ENCODE data around the gene CAVIN1. TPM values are rescaled to one million over a fixed set of nuclear protein-coding genes. Genes with fewer than 3 reads are reported as not detected.

The CAVIN1 gene
- polyA plus RNA-seq, 3 donors, result 0.01 TPM; not detected in 2

DNA sequence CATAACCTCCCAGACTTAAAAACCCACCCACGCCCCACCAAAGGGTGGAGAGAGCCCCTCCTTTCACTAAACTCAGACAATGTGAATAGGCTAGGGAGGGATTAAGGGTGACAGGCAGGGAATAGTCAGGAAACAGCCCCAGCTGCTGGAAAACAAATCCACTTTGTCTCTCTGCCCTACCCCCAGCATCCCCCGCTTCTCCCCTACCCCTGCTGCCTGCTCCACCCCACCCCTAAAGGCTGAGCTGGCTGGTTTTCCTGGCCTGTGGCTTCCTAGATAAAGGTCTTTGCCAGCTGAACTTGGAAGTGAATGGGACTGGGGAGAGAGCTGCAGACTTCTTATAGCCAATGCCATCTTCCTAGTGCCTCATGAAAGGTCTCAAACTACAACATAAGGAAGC lies 15.0 kb downstream of the CAVIN1 start:
- peaks cover 0 to 4% of the 10 kb centered on the region in 2 donors for H3K27me3 ChIP-seq (ENCODE audit: control insufficient read depth in 2 of 2, insufficient read depth in 2 of 2, low read length in 2 of 2)
- H3K36me3 Mint-ChIP-seq, result no peaks in the 10 kb centered on the region
- H2AFZ ChIP-seq (ENCODE audit: insufficient read depth, low read depth, low read length, poor library complexity, severe bottlenecking), result no peak overlapping the region
- no peaks in the 10 kb centered on the region for H4K20me1 ChIP-seq (ENCODE audit: insufficient read depth, low read length)
- H3K27ac ChIP-seq (ENCODE audit: low read depth in 1 of 2, low read length in 2 of 2), result no peak overlapping the region
- H3K27ac Mint-ChIP-seq, result no peak overlapping the region
- H3K4me1 ChIP-seq (ENCODE audit: control insufficient read depth in 1 of 2, insufficient read depth in 2 of 2, low read length in 2 of 2), result peaks cover 14 to 17% of the 10 kb centered on the region in 2 donors
- H3K27me3 Mint-ChIP-seq (ENCODE audit: low read depth in 3 of 3), result peaks cover 7 to 15% (median 14%) of the 10 kb centered on the region in 3 donors
- H3K9me3 ChIP-seq (replicated peaks in 1 of 2; ENCODE audit: control insufficient read depth in 1 of 2, insufficient read depth in 1 of 2, low read length in 2 of 2), result no peaks in the 10 kb centered on the region
- no CpG with 5 or more reads among the region's 2 CpGs for WGBS (ENCODE audit: insufficient coverage)
- peaks cover 0 to 2% (median 0%) of the 10 kb centered on the region in 7 donors for H3K9me3 Mint-ChIP-seq
- peaks cover 16% of the 10 kb centered on the region for H3K4me1 Mint-ChIP-seq
- no peak overlapping the region for H3K4me3 Mint-ChIP-seq
- no peak overlapping the region for H3K4me3 ChIP-seq (replicated peaks in 1 of 3; ENCODE audit: low read depth in 2 of 3, low read length in 3 of 3)
- no peak overlapping the region for H3K9ac ChIP-seq (ENCODE audit: insufficient read depth, low read length, poor library complexity, severe bottlenecking)
- H3K79me2 ChIP-seq (ENCODE audit: insufficient read depth, low read length), result no peaks in the 10 kb centered on the region
- H3K36me3 ChIP-seq (replicated peaks in 1 of 2; ENCODE audit: control insufficient read depth in 1 of 2, insufficient read depth in 2 of 2, low read length in 2 of 2), result no peaks in the 10 kb centered on the region
- intact Hi-C loops (cut with micrococcal nuclease), result no loop called here
- no peak overlapping the region for H3K4me2 ChIP-seq (replicated peaks; ENCODE audit: extremely low read depth, low read length, poor library complexity, severe bottlenecking)
- TF ChIP-seq, protein P1, sequence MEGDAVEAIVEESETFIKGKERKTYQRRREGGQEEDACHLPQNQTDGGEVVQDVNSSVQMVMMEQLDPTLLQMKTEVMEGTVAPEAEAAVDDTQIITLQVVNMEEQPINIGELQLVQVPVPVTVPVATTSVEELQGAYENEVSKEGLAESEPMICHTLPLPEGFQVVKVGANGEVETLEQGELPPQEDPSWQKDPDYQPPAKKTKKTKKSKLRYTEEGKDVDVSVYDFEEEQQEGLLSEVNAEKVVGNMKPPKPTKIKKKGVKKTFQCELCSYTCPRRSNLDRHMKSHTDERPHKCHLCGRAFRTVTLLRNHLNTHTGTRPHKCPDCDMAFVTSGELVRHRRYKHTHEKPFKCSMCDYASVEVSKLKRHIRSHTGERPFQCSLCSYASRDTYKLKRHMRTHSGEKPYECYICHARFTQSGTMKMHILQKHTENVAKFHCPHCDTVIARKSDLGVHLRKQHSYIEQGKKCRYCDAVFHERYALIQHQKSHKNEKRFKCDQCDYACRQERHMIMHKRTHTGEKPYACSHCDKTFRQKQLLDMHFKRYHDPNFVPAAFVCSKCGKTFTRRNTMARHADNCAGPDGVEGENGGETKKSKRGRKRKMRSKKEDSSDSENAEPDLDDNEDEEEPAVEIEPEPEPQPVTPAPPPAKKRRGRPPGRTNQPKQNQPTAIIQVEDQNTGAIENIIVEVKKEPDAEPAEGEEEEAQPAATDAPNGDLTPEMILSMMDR (IDR thresholded peaks at IDR 0.05), result no peak
- DNase-seq, result no peak

DNA sequence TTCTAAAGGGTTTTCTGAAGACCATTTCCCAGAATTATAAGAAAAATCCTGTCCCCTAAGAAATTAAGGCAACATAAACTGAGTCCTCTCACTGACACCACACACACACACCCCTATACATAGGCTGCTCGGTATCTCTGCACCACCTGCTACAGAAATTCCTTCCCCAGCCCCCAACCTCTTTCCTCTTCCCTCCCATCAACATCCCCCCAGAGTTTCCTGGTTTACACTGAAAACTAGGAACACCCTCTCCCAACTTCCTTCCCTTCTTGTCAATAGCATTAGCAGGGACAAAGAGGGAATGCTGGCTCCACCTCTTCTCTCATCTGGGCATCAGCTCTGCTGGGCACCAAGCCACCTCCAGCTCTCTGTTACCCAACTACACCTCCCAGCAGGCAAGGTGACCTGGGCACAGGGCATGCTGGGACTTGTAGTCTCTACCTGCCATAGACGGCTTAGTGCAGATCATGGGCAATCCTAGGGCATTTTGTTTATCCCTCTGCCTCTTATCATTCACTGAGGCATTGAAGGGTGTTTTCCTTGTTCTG lies 15.7 kb downstream of the CAVIN1 start:
- Mint-ChIP-seq H3K4me3 (no peak overlapping the region), H3K9me3 (peaks cover 0 to 2% (median 0%) of the 10 kb centered on the region in 7 donors), H3K27ac (peak overlapping the region in 1 of 7 donors; percentile 36), H3K36me3 (no peaks in the 10 kb centered on the region), H3K27me3 (ENCODE audit: low read depth in 3 of 3) (peaks cover 11 to 16% (median 16%) of the 10 kb centered on the region in 3 donors), H3K4me1 (peaks cover 16% of the 10 kb centered on the region)
- intact Hi-C loops (cut with micrococcal nuclease), result loop anchor here in 1 of 2 donors (2.0 kb wide), 1 partner anchor 85 kb away; no protein-coding TSS in a partner anchor
- 18% methylated on average over 1 of the region's 2 CpGs for WGBS (ENCODE audit: insufficient coverage)
- TF ChIP-seq, protein P1 (IDR thresholded peaks at IDR 0.05), result no peak
- Histone ChIP-seq H3K79me2 (ENCODE audit: insufficient read depth, low read length) (no peaks in the 10 kb centered on the region), H3K4me1 (ENCODE audit: control insufficient read depth in 1 of 2, insufficient read depth in 2 of 2, low read length in 2 of 2) (peaks cover 14 to 17% of the 10 kb centered on the region in 2 donors), H2AFZ (ENCODE audit: insufficient read depth, low read depth, low read length, poor library complexity, severe bottlenecking) (no peak overlapping the region), H3K4me3 (replicated peaks in 1 of 3; ENCODE audit: low read depth in 2 of 3, low read length in 3 of 3) (no peak overlapping the region), H3K9me3 (replicated peaks in 1 of 2; ENCODE audit: control insufficient read depth in 1 of 2, insufficient read depth in 1 of 2, low read length in 2 of 2) (no peaks in the 10 kb centered on the region), H3K9ac (ENCODE audit: insufficient read depth, low read length, poor library complexity, severe bottlenecking) (no peak overlapping the region), H4K20me1 (ENCODE audit: insufficient read depth, low read length) (no peaks in the 10 kb centered on the region), H3K27ac (ENCODE audit: low read depth in 1 of 2, low read length in 2 of 2) (no peak overlapping the region), H3K36me3 (replicated peaks in 1 of 2; ENCODE audit: control insufficient read depth in 1 of 2, insufficient read depth in 2 of 2, low read length in 2 of 2) (no peaks in the 10 kb centered on the region), H3K4me2 (replicated peaks; ENCODE audit: extremely low read depth, low read length, poor library complexity, severe bottlenecking) (no peak overlapping the region), H3K27me3 (ENCODE audit: control insufficient read depth in 2 of 2, insufficient read depth in 2 of 2, low read length in 2 of 2) (peaks cover 0 to 7% of the 10 kb centered on the region in 2 donors)
- DNase-seq, result peak in 1 of 3 donors; percentile 41
